A549 (cell line): ENCODE measurements around the gene GNB1L. TPM values are rescaled to one million over a fixed set of nuclear protein-coding genes. Genes with fewer than 3 reads are reported as not detected.

Experiments
- ATAC-seq, 2 experiments: fragments of 200-7000 bp in 1 of 2; fragments of >200 bp in 1 of 2; cut with Nextera tagmentation in 1 of 2; cut with Tn5 transposase in 1 of 2; 3 replicates each; pipeline versions ENCODE4 v1.8.0 to v1.9.1; 2018 to 2020; ENCODE audit warnings: mild to moderate bottlenecking in 1 of 2, moderate library complexity in 1 of 2
- CTCF ChIA-PET: fragments of 300-600 bp; sonication (Branson Sonifier 250); formaldehyde crosslinking; extraction: SDS; loops from one replicate; lab custom pipeline; 2021; ENCODE audit warnings: antibody characterized with exemption, inconsistent platforms; lab: Yijun Ruan, JAX
- POLR2A ChIA-PET: fragments of 350-600 bp; formaldehyde crosslinking; extraction: SDS; loops from one replicate; lab custom pipeline; 2021; ENCODE audit warnings: antibody characterized with exemption, inconsistent platforms; lab: Yijun Ruan, JAX
- DNase-seq, 2 experiments: peaks; one replicate each; pipeline versions ENCODE4 v3.0.0 to v3.0.0-alpha.2; 2011 to 2016; ENCODE audit warnings: low read depth in 1 of 2, low spot score in 1 of 2
- FAIRE-seq: peaks from 2 replicates; lab custom pipeline; 2011; peaks lifted over from hg19 to GRCh38; lab: Jason Lieb, UNC
- H3K27ac ChIP-seq, 2 experiments: fragments of >200 bp; sonication (Bioruptor Twin); formaldehyde crosslinking; 3 replicates each; pipeline ENCODE4 v1.5.1; 2016 to 2017
- H3K4me1 ChIP-seq: fragments of >200 bp; sonication (Bioruptor Twin); formaldehyde crosslinking; 3 replicates; pipeline ENCODE4 v1.6.1; 2016
- H3K4me2 ChIP-seq: fragments of >200 bp; sonication (Bioruptor Twin); formaldehyde crosslinking; 3 replicates; pipeline ENCODE4 v1.6.1; 2016
- H3K4me3 ChIP-seq: fragments of >200 bp; sonication (Bioruptor Twin); formaldehyde crosslinking; 3 replicates; pipeline ENCODE4 v1.5.1; 2016
- H3K9me3 ChIP-seq: fragments of >200 bp; sonication (Bioruptor Twin); formaldehyde crosslinking; 3 replicates; pipeline ENCODE4 v1.6.1; 2016
- EHF ChIP-seq: fragments of 250-450 bp; sonication (Bioruptor Pico); IDR thresholded peaks from 2 replicates; pipeline ENCODE4 v1.5.0; 2020; ENCODE audit warnings: mild to moderate bottlenecking
- FOSL2 ChIP-seq, 2 experiments: fragments of 450-650 bp in 1 of 2; fragments of >200 bp in 1 of 2; sonication (Bioruptor Twin) in 1 of 2; formaldehyde crosslinking; IDR thresholded peaks; 2 replicates each; pipeline versions ENCODE4 v1.5.0 to v1.6.1; 2016 to 2020; ENCODE audit warnings: mild to moderate bottlenecking in 1 of 2, moderate library complexity in 1 of 2
- FOXS1 ChIP-seq: fragments of 250-450 bp; sonication (Bioruptor Pico); IDR thresholded peaks from 2 replicates; pipeline ENCODE4 v1.5.0; 2020; ENCODE audit warnings: mild to moderate bottlenecking, moderate library complexity
- HEYL ChIP-seq: fragments of 250-450 bp; sonication (Bioruptor Pico); IDR thresholded peaks from 2 replicates; pipeline ENCODE4 v1.8.0; 2021; ENCODE audit warnings: mild to moderate bottlenecking, moderate library complexity
- KDM1A ChIP-seq: fragments of 200-600 bp; sonication (generic); IDR thresholded peaks from 2 replicates; pipeline ENCODE4 v1.6.1; 2016; ENCODE audit warnings: low read depth, mild to moderate bottlenecking
- NPAS2 ChIP-seq: fragments of 250-450 bp; sonication (Bioruptor Pico); IDR thresholded peaks from 2 replicates; pipeline ENCODE4 v1.8.0; 2022; ENCODE audit warnings: mild to moderate bottlenecking, moderate library complexity, borderline replicate concordance
- NR3C1 ChIP-seq: fragments of >200 bp; sonication (Bioruptor Twin); formaldehyde crosslinking; IDR thresholded peaks from 3 replicates; pipeline ENCODE4 v1.6.1; 2017
- PHF8 ChIP-seq: fragments of 200-600 bp; sonication (generic); IDR thresholded peaks from 2 replicates; pipeline ENCODE4 v1.6.1; 2016; ENCODE audit warnings: low read depth, mild to moderate bottlenecking, antibody characterized with exemption, moderate library complexity, borderline replicate concordance
- RARB ChIP-seq: fragments of 250-450 bp; sonication (Bioruptor Pico); IDR thresholded peaks from 2 replicates; pipeline ENCODE4 v1.8.0; 2021; ENCODE audit warnings: mild to moderate bottlenecking, moderate library complexity
- ZC3H11A ChIP-seq: fragments of 450-650 bp; IDR thresholded peaks from 2 replicates; pipeline ENCODE4 v1.6.1; 2014; ENCODE audit warnings: antibody characterized with exemption, mild to moderate bottlenecking
- ZFP36 ChIP-seq: fragments of 450-650 bp; IDR thresholded peaks from 2 replicates; pipeline ENCODE4 v1.6.1; 2014; ENCODE audit warnings: borderline replicate concordance; ENCODE audit not compliant: partially characterized antibody
- ZNF302 ChIP-seq: fragments of 250-450 bp; sonication (Bioruptor Pico); IDR thresholded peaks from 2 replicates; pipeline ENCODE4 v1.9.0; 2021; ENCODE audit warnings: inconsistent platforms, mild to moderate bottlenecking, moderate library complexity
- WGBS: methylation state at CpG from one replicate; pipeline ENCODE4 v1.1.6; 2017; ENCODE audit errors: missing lambda C conversion rate; 5-methylcytosine and 5-hydroxymethylcytosine counted together
- polyA plus RNA-seq, 4 experiments: library from polyadenylated mRNA; depleted of rRNA in 3 of 4; stranded (reverse); fragments of >200 nt; fragmentation: RNase III in 1 of 4; extraction: RNeasy Plus Mini Kit Qiagen cat#74134 plus additional on column Dnase treatment in 1 of 4; gene quantifications; 2 replicates in 3 of 4; 3 replicates in 1 of 4; pipeline ENCODE4 v1.2.3, GENCODE V29; 2011 to 2017
- TF ChIP-seq, protein P1 (sequence below): fragments of 250-450 bp; sonication (Bioruptor Pico); IDR thresholded peaks from 2 replicates; pipeline ENCODE4 v1.5.0; 2021; ENCODE audit warnings: mild to moderate bottlenecking, moderate library complexity, borderline replicate concordance
- TF ChIP-seq, protein P2 (sequence below): fragments of 250-450 bp; sonication (Bioruptor Pico); IDR thresholded peaks from 2 replicates; pipeline ENCODE4 v1.5.0; 2020; ENCODE audit warnings: low read depth, mild to moderate bottlenecking, moderate library complexity

GNB1L gene
- polyA plus RNA-seq, 2 of the 4 experiments (the other 2 are of a cell fraction), result 1.8 to 10.3 TPM

DNA sequence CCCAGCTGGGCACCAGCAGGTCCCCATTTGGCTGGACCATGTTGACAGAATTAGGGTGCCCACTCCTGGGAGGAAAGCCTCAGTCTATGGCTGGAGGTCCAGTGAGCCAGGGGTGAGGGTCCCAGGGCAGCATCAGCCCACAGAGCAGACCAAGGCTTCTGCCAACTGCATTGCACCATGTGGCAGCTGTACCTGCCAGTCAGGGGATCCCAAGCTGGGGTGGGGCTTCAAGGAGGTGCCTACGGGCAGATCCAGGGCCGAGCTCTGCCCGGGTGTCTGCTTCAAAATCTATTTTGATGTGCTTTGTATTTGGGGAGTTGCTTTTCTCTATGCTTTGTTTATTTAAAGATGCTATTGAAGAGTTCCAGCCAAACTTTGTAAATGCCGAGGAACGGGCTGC lies 120.9 kb downstream of the GNB1L start:
- DNase-seq (no peak), FAIRE-seq (no peak), ATAC-seq (no peak)
- no peaks in the 10 kb centered on the region for H3K9me3 ChIP-seq
- no peaks in the 10 kb centered on the region for H3K4me1 ChIP-seq
- ChIA-PET CTCF (interaction anchor here (2.4 to 8.4 kb wide), 3 partner anchors 10 to 220 kb away, joined by 6 to 215 read pairs (median 86); no protein-coding TSS in a partner anchor), POLR2A (no interaction called here)
- H3K27ac ChIP-seq, result no peak overlapping the region
- H3K4me2 ChIP-seq, result no peak overlapping the region
- no peak overlapping the region for H3K4me3 ChIP-seq
- no peak for TF ChIP-seq RARB (CRISPR knock-in tag)
- TF ChIP-seq, protein P1, sequence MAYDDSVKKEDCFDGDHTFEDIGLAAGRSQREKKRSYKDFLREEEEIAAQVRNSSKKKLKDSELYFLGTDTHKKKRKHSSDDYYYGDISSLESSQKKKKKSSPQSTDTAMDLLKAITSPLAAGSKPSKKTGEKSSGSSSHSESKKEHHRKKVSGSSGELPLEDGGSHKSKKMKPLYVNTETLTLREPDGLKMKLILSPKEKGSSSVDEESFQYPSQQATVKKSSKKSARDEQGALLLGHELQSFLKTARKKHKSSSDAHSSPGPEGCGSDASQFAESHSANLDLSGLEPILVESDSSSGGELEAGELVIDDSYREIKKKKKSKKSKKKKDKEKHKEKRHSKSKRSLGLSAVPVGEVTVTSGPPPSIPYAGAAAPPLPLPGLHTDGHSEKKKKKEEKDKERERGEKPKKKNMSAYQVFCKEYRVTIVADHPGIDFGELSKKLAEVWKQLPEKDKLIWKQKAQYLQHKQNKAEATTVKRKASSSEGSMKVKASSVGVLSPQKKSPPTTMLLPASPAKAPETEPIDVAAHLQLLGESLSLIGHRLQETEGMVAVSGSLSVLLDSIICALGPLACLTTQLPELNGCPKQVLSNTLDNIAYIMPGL (CRISPR knock-in tag), result no peak
- TF ChIP-seq FOSL2 (IDR thresholded peaks at IDR 0.05), result no peak
- no peak for TF ChIP-seq FOSL2 (CRISPR knock-in tag; IDR thresholded peaks at IDR 0.05)
- TF ChIP-seq ZC3H11A, result no peak
- TF ChIP-seq, protein P2, sequence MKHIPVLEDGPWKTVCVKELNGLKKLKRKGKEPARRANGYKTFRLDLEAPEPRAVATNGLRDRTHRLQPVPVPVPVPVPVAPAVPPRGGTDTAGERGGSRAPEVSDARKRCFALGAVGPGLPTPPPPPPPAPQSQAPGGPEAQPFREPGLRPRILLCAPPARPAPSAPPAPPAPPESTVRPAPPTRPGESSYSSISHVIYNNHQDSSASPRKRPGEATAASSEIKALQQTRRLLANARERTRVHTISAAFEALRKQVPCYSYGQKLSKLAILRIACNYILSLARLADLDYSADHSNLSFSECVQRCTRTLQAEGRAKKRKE (CRISPR knock-in tag), result no peak
- no peak for TF ChIP-seq HEYL (CRISPR knock-in tag)
- TF ChIP-seq ZFP36, result no peak
- no peak for TF ChIP-seq ZNF302 (CRISPR knock-in tag)
- no peak for TF ChIP-seq KDM1A
- TF ChIP-seq FOXS1 (CRISPR knock-in tag), result no peak
- TF ChIP-seq NR3C1, result no peak
- TF ChIP-seq EHF, result no peak
- TF ChIP-seq NPAS2 (CRISPR knock-in tag), result no peak
- TF ChIP-seq PHF8, result no peak
- WGBS, result 64% methylated on average over 5 of the region's 5 CpGs

Other genes starting within 250 kb of the GNB1L start
- 4.6 and 5.7 TPM in 2 replicates for gene SEPTIN5, start 140.4 kb downstream of the GNB1L start, polyA plus RNA-seq (2011; rRNA removed)
- 10.8 to 13.9 TPM (median 12.6 TPM) in 3 replicates for gene SEPTIN5, start 140.4 kb downstream of the GNB1L start, polyA plus RNA-seq (2017; fragmentation: RNase III; extraction: RNeasy Plus Mini Kit Qiagen cat#74134 plus additional on column Dnase treatment)
- gene GP1BB, start 131.3 kb downstream of the GNB1L start, polyA plus RNA-seq (2011; rRNA removed), result 0.06 and 0.25 TPM in 2 replicates
- 0.48 to 1.1 TPM (median 0.63 TPM) in 3 replicates for gene GP1BB, start 131.3 kb downstream of the GNB1L start, polyA plus RNA-seq (2017; fragmentation: RNase III; extraction: RNeasy Plus Mini Kit Qiagen cat#74134 plus additional on column Dnase treatment)
- 0.30 and 0.66 TPM in 2 replicates for gene TBX1, start 94.1 kb downstream of the GNB1L start, polyA plus RNA-seq (2011; rRNA removed)
- 2.8 to 3.0 TPM (median 2.9 TPM) in 3 replicates for gene TBX1, start 94.1 kb downstream of the GNB1L start, polyA plus RNA-seq (2017; fragmentation: RNase III; extraction: RNeasy Plus Mini Kit Qiagen cat#74134 plus additional on column Dnase treatment)
- 4.4 and 4.5 TPM in 2 replicates for gene RTL10, start within 50 bp of the GNB1L start, polyA plus RNA-seq (2011; rRNA removed)
- gene RTL10, start within 50 bp of the GNB1L start, polyA plus RNA-seq (2017; fragmentation: RNase III; extraction: RNeasy Plus Mini Kit Qiagen cat#74134 plus additional on column Dnase treatment), result 5.1 to 5.3 TPM (median 5.1 TPM) in 3 replicates
- 69.5 and 72.3 TPM in 2 replicates for gene COMT, start 86.9 kb upstream of the GNB1L start, polyA plus RNA-seq (2011; rRNA removed)
- 113 to 135 TPM (median 125 TPM) in 3 replicates for gene COMT, start 86.9 kb upstream of the GNB1L start, polyA plus RNA-seq (2017; fragmentation: RNase III; extraction: RNeasy Plus Mini Kit Qiagen cat#74134 plus additional on column Dnase treatment)
- 15.5 and 16.3 TPM in 2 replicates for gene TXNRD2, start 86.9 kb upstream of the GNB1L start, polyA plus RNA-seq (2011; rRNA removed)
- 25.6 to 29.3 TPM (median 25.6 TPM) in 3 replicates for gene TXNRD2, start 86.9 kb upstream of the GNB1L start, polyA plus RNA-seq (2017; fragmentation: RNase III; extraction: RNeasy Plus Mini Kit Qiagen cat#74134 plus additional on column Dnase treatment)
- 0.81 and 1.1 TPM in 2 replicates for gene ARVCF, start 161.9 kb upstream of the GNB1L start, polyA plus RNA-seq (2011; rRNA removed)
- gene ARVCF, start 161.9 kb upstream of the GNB1L start, polyA plus RNA-seq (2017; fragmentation: RNase III; extraction: RNeasy Plus Mini Kit Qiagen cat#74134 plus additional on column Dnase treatment), result 1.2 to 2.1 TPM (median 1.9 TPM) in 3 replicates
- 13.2 and 15.0 TPM in 2 replicates for gene TANGO2, start 166.2 kb upstream of the GNB1L start, polyA plus RNA-seq (2011; rRNA removed)
- 13.5 to 14.1 TPM (median 13.8 TPM) in 3 replicates for gene TANGO2, start 166.2 kb upstream of the GNB1L start, polyA plus RNA-seq (2017; fragmentation: RNase III; extraction: RNeasy Plus Mini Kit Qiagen cat#74134 plus additional on column Dnase treatment)
- gene DGCR8, start 225.4 kb upstream of the GNB1L start, polyA plus RNA-seq (2011; rRNA removed), result 18.1 and 18.7 TPM in 2 replicates
- 20.6 to 22.1 TPM (median 21.3 TPM) in 3 replicates for gene DGCR8, start 225.4 kb upstream of the GNB1L start, polyA plus RNA-seq (2017; fragmentation: RNase III; extraction: RNeasy Plus Mini Kit Qiagen cat#74134 plus additional on column Dnase treatment)